ENCODE measurements around the gene POLR1G. TPM values are rescaled to one million over a fixed set of nuclear protein-coding genes. Genes with fewer than 3 reads are reported as not detected.

The POLR1G gene
- total RNA-seq = 5.8 and 7.8 TPM in 2 replicates

GRCh38 chr19:45406226-45407090, at the start of gene POLR1G:
TSS of gene POLR1G (plus strand) at chr19:45406644. CDS start at chr19:45406697, 53 bp downstream.

GRCh38 chr19:45370410-45371204, 35.8 kb upstream of the POLR1G start, which contains the start of gene ERCC2:
TSS of gene ERCC2 (minus strand) at chr19:45370573. CDS start at chr19:45370540, 33 bp downstream.

GRCh38 chr19:45404557-45405434, 1.6 kb upstream of the POLR1G start, which contains the start of gene PPP1R13L:
TSS of gene PPP1R13L (minus strand) at chr19:45405069. CDS start at chr19:45398318, 6,751 bp downstream.

GRCh38 chr19:45423589-45424190, 17.2 kb downstream of the POLR1G start, which contains the start of gene ERCC1:
TSS of gene ERCC1 (minus strand) at chr19:45423917. CDS start at chr19:45423374, 543 bp downstream.

Small RNA genes within 50 kb of the gene (small RNA-seq; reads per million reads assigned to genes)
- gene MIR6088 = not detected

Other genes with a start within 250 kb of the POLR1G start
- gene NKPD1, start 245.7 kb upstream of the POLR1G start, total RNA-seq = not detected in 2 replicates
- gene TRAPPC6A, start 228.4 kb upstream of the POLR1G start, total RNA-seq = 9.4 and 15.4 TPM in 2 replicates
- 7.2 and 7.6 TPM in 2 replicates for gene BLOC1S3, start 227.9 kb upstream of the POLR1G start, total RNA-seq
- gene EXOC3L2, start 161.2 kb upstream of the POLR1G start, total RNA-seq = not detected in 2 replicates
- 18.6 and 23.5 TPM in 2 replicates for gene MARK4, start 155.4 kb upstream of the POLR1G start, total RNA-seq
- gene CKM, start 83.8 kb upstream of the POLR1G start, total RNA-seq = not detected in 2 replicates
- 0.32 TPM in 1 of 2 replicates, not detected in the other for gene KLC3, start 65.9 kb upstream of the POLR1G start, total RNA-seq
- 56.0 and 56.3 TPM in 2 replicates for gene ERCC2, start 36.1 kb upstream of the POLR1G start, total RNA-seq
- gene PPP1R13L, start 1.6 kb upstream of the POLR1G start, total RNA-seq = 9.2 and 22.0 TPM in 2 replicates
- gene ERCC1, start 17.3 kb downstream of the POLR1G start, total RNA-seq = 94.6 and 95.7 TPM in 2 replicates
- 1.3 and 2.9 TPM in 2 replicates for gene FOSB, start 61.4 kb downstream of the POLR1G start, total RNA-seq
- gene RTN2, start 90.4 kb downstream of the POLR1G start, total RNA-seq = 11.0 and 16.0 TPM in 2 replicates
- gene PPM1N, start 91.8 kb downstream of the POLR1G start, total RNA-seq = 0.61 and 1.8 TPM in 2 replicates
- gene VASP, start 100.8 kb downstream of the POLR1G start, total RNA-seq = 116 and 135 TPM in 2 replicates
- 12.0 and 16.3 TPM in 2 replicates for gene OPA3, start 178.2 kb downstream of the POLR1G start, total RNA-seq
- gene GPR4, start 195.6 kb downstream of the POLR1G start, total RNA-seq = not detected in 2 replicates
- gene EML2, start 232.8 kb downstream of the POLR1G start, total RNA-seq = 25.2 and 27.0 TPM in 2 replicates

Measured in hair follicle dermal papilla cell (primary cell).